Measurements from ENCODE around the gene HLA-DMB. TPM values are rescaled to one million over a fixed set of nuclear protein-coding genes. Genes with fewer than 3 reads are reported as not detected.

Gene HLA-DMB
- total and polyA plus RNA-seq, 12 donors, result 9.1 to 118 (median 70.5) TPM

Small RNA genes within 50 kb of the gene (small RNA-seq; reads per million reads assigned to genes)
- gene HLA-Z, result 0 reads per million in 2 donors

Other genes starting within 250 kb of the HLA-DMB start
- 10 to 100 TPM in 1 of 9 donors, 1 to 10 TPM in 6, under 1 TPM in 1, not detected in 1; 0.47 to 17.8 (median 2.4) TPM for gene HLA-DQA2, start 199.6 kb downstream of the HLA-DMB start, total RNA-seq
- gene HLA-DQA2, start 199.6 kb downstream of the HLA-DMB start, polyA plus RNA-seq, result 1 to 10 TPM in 1 of 3 donors, not detected in 2; 3.0 TPM
- 10 to 100 TPM in 2 of 9 donors, 1 to 10 TPM in 3, under 1 TPM in 3, not detected in 1; 0.17 to 19.1 (median 2.8) TPM for gene HLA-DQB2, start 177.5 kb downstream of the HLA-DMB start, total RNA-seq
- gene HLA-DQB2, start 177.5 kb downstream of the HLA-DMB start, polyA plus RNA-seq, result under 1 TPM in 1 of 3 donors, not detected in 2; 0.31 TPM
- gene HLA-DOB, start 124.0 kb downstream of the HLA-DMB start, total RNA-seq, result under 1 TPM in 5 of 9 donors, not detected in 4; 0.28 to 0.69 (median 0.61) TPM
- gene HLA-DOB, start 124.0 kb downstream of the HLA-DMB start, polyA plus RNA-seq, result 1 to 10 TPM in 1 of 3 donors, under 1 TPM in 2; 0.71 to 1.6 (median 0.99) TPM
- gene TAP2, start 102.3 kb downstream of the HLA-DMB start, total RNA-seq, result 10 to 100 TPM in 6 of 9 donors, 1 to 10 TPM in 3; 4.8 to 48.0 (median 19.4) TPM
- gene TAP2, start 102.3 kb downstream of the HLA-DMB start, polyA plus RNA-seq, result 10 to 100 TPM; 20.5 to 24.3 (median 21.5) TPM
- 100 to 1,000 TPM in 1 of 9 donors, 10 to 100 TPM in 8; 49.2 to 114 (median 87.9) TPM for gene PSMB8, start 97.0 kb downstream of the HLA-DMB start, total RNA-seq
- 100 to 1,000 TPM in 2 of 3 donors, 10 to 100 TPM in 1; 63.0 to 195 (median 137) TPM for gene PSMB8, start 97.0 kb downstream of the HLA-DMB start, polyA plus RNA-seq
- gene TAP1, start 87.3 kb downstream of the HLA-DMB start, total RNA-seq, result 10 to 100 TPM; 19.7 to 76.9 (median 49.4) TPM
- gene TAP1, start 87.3 kb downstream of the HLA-DMB start, polyA plus RNA-seq, result 10 to 100 TPM; 24.9 to 77.9 (median 52.2) TPM
- 10 to 100 TPM; 13.4 to 69.8 (median 41.1) TPM for gene PSMB9, start 86.8 kb downstream of the HLA-DMB start, total RNA-seq
- gene PSMB9, start 86.8 kb downstream of the HLA-DMB start, polyA plus RNA-seq, result 10 to 100 TPM; 13.8 to 52.9 (median 33.5) TPM
- gene HLA-DMA, start 12.1 kb upstream of the HLA-DMB start, total RNA-seq, result 100 to 1,000 TPM in 5 of 9 donors, 10 to 100 TPM in 3, 1 to 10 TPM in 1; 8.5 to 269 (median 140) TPM
- gene HLA-DMA, start 12.1 kb upstream of the HLA-DMB start, polyA plus RNA-seq, result 100 to 1,000 TPM in 2 of 3 donors, 10 to 100 TPM in 1; 87.5 to 138 (median 108) TPM
- 100 to 1,000 TPM; 134 to 196 (median 151) TPM for gene BRD2, start 27.6 kb upstream of the HLA-DMB start, total RNA-seq
- gene BRD2, start 27.6 kb upstream of the HLA-DMB start, polyA plus RNA-seq, result 100 to 1,000 TPM; 127 to 288 (median 152) TPM
- gene HLA-DOA, start 68.6 kb upstream of the HLA-DMB start, total RNA-seq, result 10 to 100 TPM in 6 of 9 donors, 1 to 10 TPM in 2, under 1 TPM in 1; 0.94 to 61.9 (median 23.4) TPM
- 1 to 10 TPM; 1.6 to 4.2 (median 1.9) TPM for gene HLA-DOA, start 68.6 kb upstream of the HLA-DMB start, polyA plus RNA-seq
- gene HLA-DPA1, start 132.6 kb upstream of the HLA-DMB start, total RNA-seq, result 100 to 1,000 TPM in 6 of 9 donors, 10 to 100 TPM in 3; 19.4 to 625 (median 154) TPM
- gene HLA-DPA1, start 132.6 kb upstream of the HLA-DMB start, polyA plus RNA-seq, result 100 to 1,000 TPM in 1 of 3 donors, 10 to 100 TPM in 2; 29.2 to 219 (median 31.0) TPM
- gene HLA-DPB1, start 135.0 kb upstream of the HLA-DMB start, total RNA-seq, result 100 to 1,000 TPM in 6 of 9 donors, 10 to 100 TPM in 3; 10.8 to 521 (median 249) TPM
- gene HLA-DPB1, start 135.0 kb upstream of the HLA-DMB start, polyA plus RNA-seq, result 10 to 100 TPM; 39.9 to 56.4 (median 50.8) TPM